Activated CD4-positive, alpha-beta T cell treated with anti-CD3 and anti-CD28 coated beads for 48 hours (primary cell): ENCODE measurements around the gene NPAS2.

Experiments used
- DNase-seq: peaks from one replicate; pipeline ENCODE4 v3.0.0-alpha.2; 2020

NPAS2 gene

DNA sequence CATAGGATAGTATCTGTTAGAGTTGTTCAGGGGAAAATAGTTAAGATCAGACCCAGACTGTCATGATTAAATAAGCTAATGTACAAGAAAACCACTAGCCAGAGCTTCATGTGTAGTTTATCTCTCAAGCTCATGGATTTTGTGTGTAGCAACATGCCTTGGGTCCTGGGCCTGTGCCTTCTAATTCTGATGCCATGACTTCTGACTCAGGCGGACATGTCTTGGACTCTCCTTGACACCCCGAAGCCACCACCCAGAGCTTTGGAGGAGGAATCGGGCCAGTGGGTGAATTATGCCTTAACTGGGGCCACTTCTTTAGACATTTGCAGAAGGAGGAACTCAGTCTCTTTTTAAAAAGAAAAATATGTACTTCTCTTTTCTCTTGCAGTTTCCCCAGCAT is 68.7 kb downstream of the NPAS2 start:
- DNase-seq, result no peak

DNA sequence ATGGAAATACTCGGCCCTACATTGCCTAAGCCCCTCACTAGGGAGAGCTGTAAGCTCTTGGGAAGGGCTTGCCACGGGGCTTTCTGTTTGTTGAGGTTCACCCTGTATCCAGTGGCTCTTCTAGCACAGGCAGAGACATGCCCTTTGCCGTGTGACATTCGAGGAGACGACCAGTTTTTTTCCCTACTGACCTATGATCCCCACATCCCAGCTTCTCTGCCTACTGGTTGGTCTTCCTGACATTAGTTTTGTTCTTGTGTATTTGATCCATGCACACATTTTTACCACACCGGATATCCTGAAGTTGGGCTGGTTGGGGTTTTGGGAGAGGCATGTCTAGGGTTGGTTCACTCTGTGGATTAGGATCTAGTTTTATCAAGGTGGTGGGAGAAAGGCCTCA is 69.3 kb downstream of the NPAS2 start:
- DNase-seq, result no peak

DNA sequence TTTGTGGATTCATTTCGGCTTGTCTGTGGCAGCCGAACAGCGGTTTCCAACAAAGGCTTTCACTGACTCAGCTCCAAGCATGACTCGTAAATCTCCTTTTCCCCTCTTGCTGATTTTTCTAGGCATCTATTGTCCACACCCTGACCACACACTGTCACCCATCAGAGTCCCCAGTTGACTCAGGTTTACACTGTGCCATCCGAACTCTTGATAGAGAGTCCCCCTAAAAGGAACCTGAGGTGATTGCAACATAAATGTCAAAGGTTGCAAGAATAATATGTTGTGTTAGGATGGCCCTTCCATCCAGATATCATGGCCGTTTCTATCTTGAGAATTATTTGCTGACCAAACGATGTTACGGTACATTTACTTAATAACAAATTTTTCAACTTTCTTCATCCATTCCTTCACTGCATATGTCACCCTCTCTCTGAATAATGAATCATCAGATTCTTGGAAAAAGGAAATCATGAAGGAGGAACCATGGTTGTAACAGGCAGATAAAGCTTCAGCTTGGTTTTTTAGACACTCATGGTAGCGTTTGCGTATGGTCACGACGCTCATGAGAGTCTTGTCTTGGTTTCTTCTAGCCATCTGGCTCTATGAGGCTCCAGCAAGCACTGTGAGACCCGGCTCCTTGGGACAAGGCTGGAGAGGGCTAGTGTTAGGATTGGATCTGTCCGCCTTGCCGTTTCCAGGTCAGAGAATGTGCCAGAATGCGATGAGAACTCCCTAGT is 72.1 kb downstream of the NPAS2 start:
- DNase-seq, result no peak

DNA sequence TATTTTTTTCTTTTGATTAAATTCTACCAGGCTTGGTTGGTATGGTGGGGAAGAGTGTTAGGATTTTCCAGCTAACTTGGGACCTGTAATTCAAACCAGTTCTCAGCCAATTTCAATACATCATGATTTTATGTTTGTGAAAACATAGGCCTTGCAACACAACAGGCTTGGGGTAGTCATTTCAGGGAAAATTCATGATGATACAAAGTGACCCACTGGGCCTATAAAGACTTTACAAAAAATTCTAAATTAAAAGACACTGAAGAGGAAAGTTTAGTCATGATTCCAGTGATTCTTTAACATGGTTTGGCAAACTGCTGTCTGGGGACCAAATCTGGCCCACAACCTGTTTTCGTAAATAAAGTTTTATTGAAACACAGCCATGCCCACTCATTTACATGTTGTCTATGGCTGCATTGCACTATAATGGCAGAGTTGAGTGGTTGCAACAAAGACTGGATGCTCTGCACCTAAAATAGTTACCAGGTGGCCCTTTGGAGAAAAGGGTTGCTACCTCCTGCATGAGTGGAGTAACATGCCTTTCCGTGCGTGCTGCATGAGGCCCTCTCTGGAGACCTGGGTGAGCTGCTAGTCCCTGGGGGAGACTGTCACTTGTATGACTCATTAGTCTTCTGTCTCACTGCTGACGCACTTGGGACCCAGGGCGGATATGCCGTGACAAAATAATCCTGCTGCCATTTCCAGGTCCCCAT is 73.6 kb downstream of the NPAS2 start:
- DNase-seq, result no peak

DNA sequence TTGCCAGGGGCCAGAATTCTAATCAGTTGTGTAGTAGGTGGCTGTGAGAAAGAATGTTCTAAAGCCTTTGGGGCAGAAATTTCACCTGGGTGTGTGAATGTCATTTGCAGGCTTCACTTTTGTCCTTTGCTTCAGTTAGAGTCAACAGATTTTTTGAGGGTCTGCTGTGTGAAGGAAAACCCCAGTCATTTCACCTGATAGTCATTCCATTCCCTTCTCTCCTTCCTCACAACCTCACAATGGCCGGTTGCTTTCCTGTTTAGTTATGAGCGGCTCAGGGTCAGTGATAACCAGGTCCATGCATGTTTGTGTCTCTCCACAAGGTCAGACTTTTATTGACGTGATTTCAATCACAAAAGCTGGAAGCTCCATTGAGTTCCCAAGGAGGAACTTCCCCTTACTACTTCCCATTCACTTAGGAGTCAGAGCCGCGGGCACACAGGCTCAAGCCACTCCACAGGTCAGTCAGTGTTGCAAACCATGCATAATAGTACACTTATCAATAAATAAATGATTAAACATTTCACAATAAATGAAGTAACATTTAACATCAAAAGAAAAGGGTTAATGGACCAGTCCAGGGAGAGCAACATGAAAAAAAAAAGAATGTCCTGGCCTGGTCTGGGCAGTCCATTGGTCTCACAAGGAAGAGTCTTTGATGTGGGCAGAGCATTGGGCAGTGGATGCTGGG is 74.3 kb downstream of the NPAS2 start:
- DNase-seq, result no peak

DNA sequence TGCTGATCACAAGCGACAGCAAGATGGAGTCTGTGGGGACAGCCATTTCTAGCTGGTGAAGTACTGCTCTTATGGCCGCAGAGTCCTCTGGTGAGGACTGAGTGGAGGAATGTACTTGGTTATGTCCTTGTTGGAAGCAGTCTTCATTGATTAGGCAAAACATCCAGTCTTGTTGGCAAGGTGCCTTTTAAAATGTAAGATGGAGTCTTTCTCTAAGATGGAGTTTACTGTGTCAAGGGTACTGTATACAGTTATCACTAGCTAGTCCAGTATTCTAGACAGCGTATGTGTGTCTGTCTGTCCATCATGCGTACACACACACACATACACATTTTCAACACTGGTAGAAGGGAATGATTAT is 74.8 kb downstream of the NPAS2 start:
- DNase-seq, result no peak

DNA sequence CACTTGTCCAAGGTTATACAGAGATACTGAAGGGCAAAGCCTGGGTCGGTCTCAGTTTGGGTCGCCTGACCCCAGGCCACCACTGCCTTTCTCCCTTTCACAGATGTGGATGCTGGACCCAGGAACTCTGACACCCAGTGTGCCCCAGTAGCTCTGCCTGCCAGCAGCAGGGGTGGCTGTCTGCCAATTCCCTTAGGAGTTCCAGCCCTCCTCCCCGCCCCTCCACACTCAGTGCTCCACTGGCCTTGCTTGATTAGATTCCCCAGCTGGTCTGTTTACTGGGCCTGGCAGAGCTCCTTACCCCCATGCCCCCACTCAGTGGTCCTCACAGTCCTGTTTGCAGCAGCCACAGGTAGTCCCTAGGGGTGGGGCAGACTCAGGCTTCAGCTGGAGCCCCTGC is 75.5 kb downstream of the NPAS2 start:
- DNase-seq, result no peak

DNA sequence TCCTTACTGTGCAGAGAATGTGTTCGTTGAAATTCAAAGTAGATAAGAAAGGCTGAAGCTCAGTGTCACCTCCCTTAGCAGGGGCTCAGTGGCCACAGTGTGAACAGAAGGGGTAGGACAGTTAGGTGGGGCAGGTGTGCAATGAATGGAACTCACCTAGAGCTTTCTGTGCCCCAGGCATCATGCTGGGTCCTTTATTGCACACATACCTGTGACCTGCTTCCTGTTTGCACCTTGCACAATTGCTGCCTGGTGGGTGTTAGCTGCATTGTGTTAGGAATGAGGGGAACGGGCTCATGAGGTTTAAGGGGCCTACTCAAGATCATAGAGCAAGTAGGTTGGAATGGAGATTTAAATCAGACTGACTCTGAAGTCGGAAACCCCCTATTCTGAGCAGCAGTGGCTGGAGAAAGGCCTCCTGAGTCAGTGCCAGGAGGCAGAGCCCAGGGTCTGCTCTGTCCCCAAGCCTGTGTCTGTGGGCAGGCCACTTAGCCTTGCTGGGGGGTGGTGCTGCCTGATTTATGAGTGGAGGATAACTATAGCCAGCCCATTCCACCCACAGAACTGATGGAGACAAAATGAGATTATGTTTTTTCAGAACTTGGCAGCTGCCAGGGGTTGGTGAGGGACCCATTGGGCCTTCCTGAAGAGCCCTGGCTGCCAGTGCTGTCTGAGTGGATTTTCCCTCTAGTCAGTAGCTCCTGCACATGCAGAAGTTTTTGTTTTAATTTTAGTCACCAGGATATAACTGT is 76.2 kb downstream of the NPAS2 start:
- DNase-seq, result no peak

DNA sequence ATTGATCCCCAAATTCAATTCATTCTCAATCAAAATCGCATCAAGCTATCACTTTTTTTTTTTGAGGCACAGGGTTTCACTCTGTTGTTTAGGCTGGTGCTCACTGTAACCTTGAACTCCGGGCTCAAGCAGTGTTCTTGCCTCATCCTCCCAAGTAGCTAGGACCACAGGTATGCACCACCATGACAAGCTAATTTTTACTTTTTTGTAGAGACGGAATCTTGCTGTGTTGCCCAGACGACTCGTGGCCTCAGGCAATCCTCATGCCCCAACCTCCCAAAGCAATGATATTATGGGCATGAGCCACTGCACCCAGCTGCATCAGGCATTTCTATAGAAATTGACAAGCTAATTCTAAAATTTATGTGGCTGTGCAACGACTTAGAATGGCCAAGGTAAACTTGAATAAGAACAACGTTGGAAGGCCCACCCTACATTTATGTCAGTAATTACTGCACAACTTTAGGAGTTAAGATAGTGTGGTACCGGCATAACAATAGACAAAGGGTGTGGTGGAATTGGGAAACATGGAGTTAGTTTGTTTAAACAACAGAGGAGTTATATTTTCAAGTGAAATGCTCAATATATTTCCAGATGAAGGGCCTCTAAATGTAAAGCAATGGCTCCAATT is 78.2 kb downstream of the NPAS2 start:
- DNase-seq, result no peak

DNA sequence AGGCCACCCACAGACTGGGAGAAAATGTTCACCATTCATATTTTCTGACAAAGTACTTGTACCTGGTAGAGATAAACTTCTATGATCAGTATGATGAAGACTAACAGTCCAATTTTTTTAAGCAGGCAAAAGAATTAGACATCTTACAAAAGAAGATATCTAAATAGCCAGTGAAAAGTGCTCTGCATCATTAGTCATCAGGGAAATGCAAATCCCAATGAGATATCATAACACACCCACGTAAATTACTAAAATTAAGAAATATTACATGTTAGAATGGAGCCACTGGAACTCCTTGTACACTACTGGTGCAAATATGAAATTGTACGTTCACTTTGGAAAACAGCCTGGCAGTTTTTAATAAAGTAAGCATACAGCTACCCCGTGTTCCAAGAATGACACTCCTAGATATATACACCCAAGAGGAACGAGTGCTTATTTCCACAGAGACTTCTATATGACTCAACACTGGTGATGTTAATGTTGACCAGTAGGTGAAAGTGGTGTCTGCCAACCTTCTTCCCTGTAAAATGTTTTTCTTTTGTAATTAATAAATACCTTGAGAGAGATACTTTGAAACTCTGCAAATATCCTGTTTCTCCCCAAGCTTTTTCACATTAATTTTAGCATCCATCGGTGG is 80.3 kb downstream of the NPAS2 start:
- no peak for DNase-seq

DNA sequence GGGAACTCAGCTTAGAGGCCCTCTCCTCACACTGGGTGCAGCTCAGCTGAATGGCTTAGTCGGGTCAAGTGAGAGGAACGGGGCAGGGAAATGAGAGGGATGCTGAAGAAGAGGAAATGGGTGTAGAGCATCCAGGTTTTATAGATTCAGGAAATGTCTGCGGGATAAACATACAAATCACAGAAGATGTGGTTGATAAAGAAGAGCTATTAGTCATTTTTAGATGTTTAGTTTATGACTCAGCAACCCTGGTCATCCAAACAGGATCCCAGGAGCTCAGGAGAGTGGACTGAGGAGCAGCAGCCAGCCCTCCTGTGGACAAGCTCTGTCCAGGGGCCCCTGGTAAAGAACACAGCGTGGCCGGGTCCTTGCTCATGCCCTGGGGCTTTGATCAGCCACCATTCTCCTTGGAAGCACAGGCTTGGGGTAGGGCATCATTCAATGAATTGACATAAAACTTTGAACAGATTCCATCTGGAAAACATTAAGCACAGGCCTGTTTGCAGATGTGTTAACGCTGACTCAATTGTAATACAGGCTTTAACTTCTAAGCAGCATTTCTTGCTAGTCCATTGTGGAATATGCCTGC is 83.0 kb downstream of the NPAS2 start:
- DNase-seq, result no peak

DNA sequence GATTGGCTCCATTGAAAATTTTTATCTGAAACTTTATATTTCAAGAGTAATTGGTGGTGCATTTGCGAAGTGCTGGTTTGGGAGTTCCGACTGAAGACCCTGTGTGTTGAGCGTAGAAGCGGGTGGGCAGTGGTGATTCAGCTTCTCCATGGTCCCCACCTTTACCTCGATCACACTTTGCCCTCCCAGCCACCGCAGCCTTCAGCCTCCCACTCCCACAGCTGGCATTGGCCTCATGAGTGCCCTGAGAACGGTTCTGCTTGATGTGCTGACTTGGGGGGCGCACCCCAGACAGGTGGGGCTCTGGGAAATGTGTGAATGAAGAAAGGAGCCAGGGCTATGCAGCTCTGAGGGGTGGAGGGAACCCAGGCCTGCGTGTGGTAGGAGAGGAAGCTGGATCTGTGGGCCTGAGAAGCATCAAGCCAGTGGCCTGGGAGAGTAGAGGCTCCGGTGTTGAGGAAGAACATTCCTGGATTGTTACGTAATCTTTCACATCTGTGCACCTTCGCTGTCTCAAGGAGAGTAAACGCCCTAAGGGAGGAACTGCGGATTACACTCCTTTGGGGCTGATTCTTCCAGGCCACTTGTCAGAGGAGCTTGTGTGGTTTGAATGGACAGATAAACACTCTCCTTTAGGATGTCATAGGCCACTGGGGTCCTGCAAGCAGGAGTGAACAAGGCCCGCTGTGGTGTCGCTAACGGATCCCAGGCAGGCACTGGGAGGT is 83.8 kb downstream of the NPAS2 start:
- no peak for DNase-seq

DNA sequence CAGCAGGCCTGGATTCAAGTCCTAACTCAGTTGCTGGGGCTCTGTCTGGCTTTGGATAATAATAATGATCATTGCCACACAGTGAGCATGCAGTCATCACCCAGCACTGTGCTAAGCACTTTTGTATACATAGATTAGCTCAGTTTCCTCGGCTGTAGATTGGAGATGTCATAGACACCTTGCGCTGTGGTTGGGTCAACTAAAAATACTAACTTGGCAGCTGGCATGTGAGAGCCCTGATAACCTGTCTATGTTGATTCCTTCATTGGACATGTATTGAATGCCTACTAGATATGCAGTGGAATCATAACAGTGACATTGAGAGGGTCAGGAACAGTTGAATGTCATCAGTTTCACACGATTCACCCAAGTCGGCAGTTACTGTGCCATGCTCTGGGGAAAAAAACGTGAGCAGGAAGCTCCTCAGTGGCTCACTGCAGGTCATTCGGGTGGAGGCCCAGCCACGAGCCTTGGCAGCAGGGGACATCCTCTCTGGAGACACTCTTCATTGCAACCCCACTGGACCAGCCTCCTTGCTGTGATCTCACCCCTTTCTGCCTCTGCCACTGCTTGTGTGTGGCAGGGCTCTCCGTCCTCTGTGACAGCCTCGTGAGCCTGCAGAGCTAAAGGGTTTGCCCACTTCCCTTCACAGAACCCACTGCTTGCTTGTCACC is 85.3 kb downstream of the NPAS2 start:
- DNase-seq, result no peak

DNA sequence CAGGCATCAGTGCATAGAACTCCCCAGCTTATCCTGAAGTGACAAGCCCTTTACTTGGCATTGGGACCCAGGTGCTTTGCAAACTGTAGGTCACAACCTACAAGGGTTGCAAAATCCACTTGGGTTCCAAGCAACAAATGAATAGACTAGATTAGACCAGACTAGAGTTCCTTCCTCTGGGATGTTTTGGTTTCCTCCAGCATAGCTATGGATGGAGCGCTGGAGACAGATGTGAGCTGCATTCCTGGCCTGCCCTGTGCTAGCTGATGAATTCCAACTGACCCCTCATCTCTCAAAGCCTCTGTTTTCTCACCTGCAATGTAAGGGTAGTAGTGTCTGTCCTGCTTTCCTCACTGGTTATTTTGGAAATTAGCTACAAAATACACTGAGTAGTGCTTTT is 86.2 kb downstream of the NPAS2 start:
- no peak for DNase-seq

DNA sequence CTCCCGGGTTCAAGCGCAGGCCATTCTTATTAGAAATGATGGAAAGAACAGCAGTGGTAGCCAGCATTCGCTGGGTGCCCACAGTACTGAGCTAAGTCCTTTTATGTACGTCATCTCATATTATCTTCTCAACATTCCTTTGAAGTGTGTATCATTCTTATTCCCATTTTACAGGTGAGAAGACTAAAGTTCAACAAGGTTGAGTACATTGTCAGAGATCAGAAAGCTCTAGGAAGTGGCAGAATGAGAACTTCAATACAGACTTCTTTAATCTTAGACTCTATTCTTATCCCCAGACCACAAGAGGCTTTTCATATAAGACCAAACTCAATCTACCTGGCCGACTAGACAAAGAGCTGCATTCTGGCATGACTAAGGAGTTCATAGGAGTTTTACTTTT is 86.7 kb downstream of the NPAS2 start:
- DNase-seq, result no peak

DNA sequence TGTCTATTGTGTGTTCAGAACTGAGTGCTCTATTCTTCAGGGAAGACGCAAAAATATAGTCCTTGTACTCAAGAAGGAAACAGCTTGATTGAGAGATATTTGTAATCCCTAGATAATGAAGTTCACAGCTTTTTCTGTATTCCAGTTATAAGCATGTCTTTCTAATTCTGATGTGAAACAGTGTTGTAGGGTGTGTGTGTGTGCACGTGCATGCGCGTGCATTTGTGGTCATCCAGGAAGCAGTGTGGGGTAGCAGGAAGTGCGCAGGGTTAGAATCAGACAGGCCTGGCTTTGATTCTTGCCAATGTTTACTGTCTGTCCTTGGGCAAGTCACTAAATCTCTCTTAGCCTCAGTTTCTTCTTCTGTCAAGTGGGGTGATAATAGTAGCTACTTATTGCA is 87.9 kb downstream of the NPAS2 start:
- no peak for DNase-seq

DNA sequence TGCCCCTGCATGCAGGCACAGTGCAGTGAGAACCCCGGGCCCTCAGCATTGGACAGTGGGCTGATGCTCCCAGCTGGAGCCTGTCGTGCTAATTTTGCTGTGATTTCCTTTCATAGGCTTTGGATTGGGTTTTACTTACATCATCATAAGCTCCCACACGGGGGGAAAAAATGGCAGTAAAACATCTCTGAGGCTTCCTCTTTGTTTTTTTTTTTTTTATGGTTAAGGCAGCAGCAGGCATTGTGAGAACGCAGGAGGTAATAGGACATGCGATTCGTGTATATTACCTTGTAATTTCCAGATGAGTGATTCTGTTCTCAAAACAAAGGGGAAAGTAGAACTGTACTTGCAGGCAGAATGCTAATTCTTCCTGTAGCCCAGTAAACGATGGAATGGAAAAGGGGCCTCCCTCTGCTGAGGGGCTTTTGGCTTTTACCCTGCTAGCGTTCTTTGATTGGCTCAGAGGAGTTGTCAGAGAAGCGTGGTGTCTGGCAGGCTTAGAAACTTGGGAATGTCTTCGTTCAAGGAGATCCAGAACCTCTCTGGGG is 89.7 kb downstream of the NPAS2 start:
- DNase-seq, result no peak

DNA sequence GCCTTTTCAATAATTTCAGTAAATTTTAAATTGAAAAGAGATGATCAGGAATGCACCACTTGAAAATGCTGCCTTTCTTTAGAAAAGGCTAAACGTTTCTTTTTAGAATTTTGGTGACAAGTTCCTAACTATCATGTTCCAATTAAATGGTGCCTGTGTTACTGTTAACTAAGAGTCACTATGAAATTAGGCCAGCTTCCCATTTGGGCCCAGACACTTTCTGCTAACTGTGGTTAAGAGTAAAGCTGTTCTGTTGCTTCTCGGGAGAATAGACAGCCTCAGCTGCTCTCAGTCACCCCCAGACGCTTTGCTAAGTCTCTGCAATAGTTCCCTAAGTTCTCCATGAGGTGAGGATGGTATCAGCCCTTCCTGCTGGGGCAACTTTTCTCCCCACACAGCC is 90.2 kb downstream of the NPAS2 start:
- DNase-seq, result no peak

DNA sequence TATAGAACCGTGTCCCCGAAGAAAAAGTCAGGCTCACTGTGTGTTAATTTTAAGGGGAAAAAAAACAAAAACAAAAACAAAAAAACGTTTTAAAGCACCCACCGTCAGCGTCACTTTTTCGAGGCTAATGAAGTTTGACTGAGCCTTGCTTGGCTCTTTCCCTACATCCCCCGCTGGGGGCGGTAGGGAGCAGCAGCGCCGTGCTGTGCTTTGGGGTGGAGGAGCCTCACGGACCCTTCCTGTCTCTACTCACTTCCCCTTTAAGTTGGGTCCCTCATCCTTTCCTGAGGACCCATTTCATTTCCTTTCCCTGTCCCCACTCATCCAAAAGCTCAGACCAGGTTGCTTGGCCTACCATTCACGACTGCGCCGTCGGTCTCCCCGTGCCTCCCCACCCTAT is 99.4 kb downstream of the NPAS2 start:
- peak; percentile 57 for DNase-seq

DNA sequence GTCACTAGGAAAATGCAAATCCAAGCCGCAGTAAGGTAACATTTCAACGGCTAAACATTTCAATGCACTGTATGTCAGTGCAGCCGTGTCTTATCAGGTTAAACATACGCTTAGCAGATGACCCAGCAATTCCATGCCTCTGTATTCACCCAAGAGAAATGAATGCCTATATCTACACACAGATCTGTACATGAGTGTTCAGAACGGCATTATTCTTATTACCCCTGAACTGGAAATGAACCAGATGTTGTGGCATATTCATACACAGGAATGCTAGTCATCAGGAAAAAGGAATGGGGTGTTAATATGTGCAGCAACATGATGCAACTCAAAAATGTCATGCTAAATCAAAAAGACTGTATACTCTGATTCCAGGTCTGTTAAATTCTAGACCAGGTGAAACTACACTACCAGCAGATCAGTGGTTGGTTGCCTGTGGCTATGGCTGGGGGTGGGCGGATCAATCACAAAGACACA is 101.8 kb downstream of the NPAS2 start:
- DNase-seq, result no peak
